ENCODE data around the gene ADAM15. TPM values are rescaled to one million over a fixed set of nuclear protein-coding genes. Genes with fewer than 3 reads are reported as not detected.

The ADAM15 gene
- total RNA-seq, 1 experiment from 2014 or later = 36.3 TPM

DNA sequence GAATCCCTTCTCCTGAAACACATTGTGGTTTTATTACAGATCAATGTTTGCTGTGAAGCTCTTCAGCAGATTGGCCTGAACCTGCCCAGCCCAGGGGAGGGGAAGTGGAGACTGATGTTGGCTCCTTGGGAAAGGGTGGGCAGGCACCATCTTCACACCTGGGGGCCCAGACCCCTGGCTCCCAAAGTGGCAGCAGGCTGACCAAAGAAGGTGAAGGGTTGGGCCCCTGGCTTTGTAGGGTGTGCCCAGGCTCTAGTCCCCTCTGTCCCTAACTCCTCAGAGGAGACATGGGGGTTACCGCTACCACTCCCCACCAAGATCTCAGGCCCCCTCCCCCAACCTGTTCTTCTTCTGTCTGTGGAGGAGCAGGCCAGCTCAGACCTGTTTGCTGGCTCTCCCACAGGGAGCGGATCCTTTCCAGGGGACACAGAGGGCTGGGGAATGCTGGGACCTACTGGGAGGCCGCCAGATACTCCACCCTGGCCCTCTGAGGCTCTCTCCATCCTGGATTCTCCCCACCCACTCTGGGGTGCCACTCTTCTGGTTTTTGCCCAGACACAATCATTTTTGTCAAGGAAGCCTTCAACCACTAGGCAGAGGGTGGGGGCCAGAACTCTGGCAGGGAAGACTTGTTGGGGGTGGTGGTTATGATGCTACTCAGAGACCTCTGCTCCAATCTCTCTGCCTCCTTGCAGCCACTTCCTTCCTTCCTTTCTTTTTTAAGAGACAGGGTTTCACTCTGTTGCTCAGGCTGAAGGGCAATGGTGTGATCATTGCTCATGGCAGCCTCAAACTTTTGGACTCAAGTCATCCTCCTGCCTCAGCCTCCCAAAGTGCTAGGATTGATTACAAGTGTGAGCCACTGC is 22.5 kb downstream of the ADAM15 start:
- no peaks in the 10 kb centered on the region for H3K9me3 ChIP-seq (ENCODE audit: low read depth, low read length, poor library complexity, severe bottlenecking)
- no TSS peak for BruUV-seq (replicated peaks)
- DNase-seq (ENCODE audit: low spot score) = no peak
- peaks cover 5% of the 10 kb centered on the region for H3K36me3 ChIP-seq (ENCODE audit: insufficient read depth, low read length, poor library complexity, severe bottlenecking)
- POLR2A ChIA-PET (ENCODE audit: low non-redundant PET) = no interaction called here
- intact Hi-C loops (cut with micrococcal nuclease; ENCODE audit: unreplicated experiment) = no loop called here
- TF ChIP-seq EZH2 (IDR thresholded peaks at IDR 0.05; ENCODE audit: borderline replicate concordance, low read depth, low read length, poor library complexity, severe bottlenecking) (no peak), CTCF (conservative IDR thresholded peaks at IDR 0.05; ENCODE audit: low read depth, low read length) (no peak)
- no peaks in the 10 kb centered on the region for H3K27me3 ChIP-seq (replicated peaks; ENCODE audit: insufficient read depth, low read depth, low read length, poor library complexity)
- no peak overlapping the region for H3K4me3 ChIP-seq (ENCODE audit: low read depth, low read length, poor library complexity, severe bottlenecking)
- no peak overlapping the region for H3K27ac ChIP-seq (ENCODE audit: low read depth, low read length, poor library complexity, severe bottlenecking)
- CTCF ChIA-PET = interaction anchor here (1.2 kb wide), 1 partner anchor 11 kb away, joined by 3 read pairs; no protein-coding TSS in a partner anchor
- H3K4me1 ChIP-seq (ENCODE audit: insufficient read depth, low read length, poor library complexity, severe bottlenecking) = peaks cover 20% of the 10 kb centered on the region

DNA sequence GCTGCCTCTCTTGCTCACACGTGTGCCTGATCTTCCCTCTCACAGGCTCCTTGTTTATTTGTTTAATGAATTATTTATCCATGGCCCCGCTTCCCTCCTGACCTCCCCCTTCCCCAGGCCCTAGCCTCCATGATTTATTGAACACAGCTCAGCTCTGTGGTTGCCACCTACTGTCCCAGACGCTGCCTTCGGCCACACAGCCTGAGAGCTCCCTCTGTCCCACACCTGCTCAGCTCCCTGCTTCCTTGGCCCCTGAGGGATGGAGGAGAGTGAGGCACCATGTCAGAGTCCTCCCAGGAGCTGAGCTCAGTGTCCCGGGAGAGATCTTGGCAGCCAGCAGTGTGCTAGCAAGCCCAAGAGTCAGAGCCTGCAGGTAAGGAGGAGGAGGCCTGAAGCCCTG is 24.4 kb downstream of the ADAM15 start:
- BruUV-seq (replicated peaks) = no TSS peak
- H3K4me3 ChIP-seq (ENCODE audit: low read depth, low read length, poor library complexity, severe bottlenecking) = no peak overlapping the region
- H3K9me3 ChIP-seq (ENCODE audit: low read depth, low read length, poor library complexity, severe bottlenecking) = no peaks in the 10 kb centered on the region
- CTCF ChIA-PET = interaction anchor here (1.5 kb wide), 1 partner anchor 9 kb away, joined by 5 read pairs; no protein-coding TSS in a partner anchor
- POLR2A ChIA-PET (ENCODE audit: low non-redundant PET) = no interaction called here
- no peaks in the 10 kb centered on the region for H3K36me3 ChIP-seq (ENCODE audit: insufficient read depth, low read length, poor library complexity, severe bottlenecking)
- TF ChIP-seq EZH2 (IDR thresholded peaks at IDR 0.05; ENCODE audit: borderline replicate concordance, low read depth, low read length, poor library complexity, severe bottlenecking) = no peak
- TF ChIP-seq CTCF (conservative IDR thresholded peaks at IDR 0.05; ENCODE audit: low read depth, low read length) = no peak
- H3K27me3 ChIP-seq (replicated peaks; ENCODE audit: insufficient read depth, low read depth, low read length, poor library complexity) = peaks cover 6% of the 10 kb centered on the region
- intact Hi-C loops (cut with micrococcal nuclease; ENCODE audit: unreplicated experiment) = no loop called here
- no peak for DNase-seq (ENCODE audit: low spot score)
- H3K4me1 ChIP-seq (ENCODE audit: insufficient read depth, low read length, poor library complexity, severe bottlenecking) = peaks cover 27% of the 10 kb centered on the region
- H3K27ac ChIP-seq (ENCODE audit: low read depth, low read length, poor library complexity, severe bottlenecking) = no peak overlapping the region

GRCh38 chr1:155076371-155076770 is 25.3 kb downstream of the ADAM15 start:
- no peak for TF ChIP-seq CTCF (conservative IDR thresholded peaks at IDR 0.05; ENCODE audit: low read depth, low read length)
- no peak for TF ChIP-seq EZH2 (IDR thresholded peaks at IDR 0.05; ENCODE audit: borderline replicate concordance, low read depth, low read length, poor library complexity, severe bottlenecking)
- Histone ChIP-seq H3K4me3 (ENCODE audit: low read depth, low read length, poor library complexity, severe bottlenecking) (no peak overlapping the region), H3K27me3 (replicated peaks; ENCODE audit: insufficient read depth, low read depth, low read length, poor library complexity) (peaks cover 11% of the 10 kb centered on the region), H3K9me3 (ENCODE audit: low read depth, low read length, poor library complexity, severe bottlenecking) (no peaks in the 10 kb centered on the region), H3K27ac (ENCODE audit: low read depth, low read length, poor library complexity, severe bottlenecking) (no peak overlapping the region), H3K36me3 (ENCODE audit: insufficient read depth, low read length, poor library complexity, severe bottlenecking) (no peaks in the 10 kb centered on the region), H3K4me1 (ENCODE audit: insufficient read depth, low read length, poor library complexity, severe bottlenecking) (peaks cover 27% of the 10 kb centered on the region)
- DNase-seq (ENCODE audit: low spot score) = no peak
- intact Hi-C loops (cut with micrococcal nuclease; ENCODE audit: unreplicated experiment) = no loop called here
- POLR2A ChIA-PET (ENCODE audit: low non-redundant PET) = no interaction called here
- no TSS peak for BruUV-seq (replicated peaks)
- CTCF ChIA-PET = interaction anchor here (1.5 kb wide), 1 partner anchor 9 kb away, joined by 5 read pairs; no protein-coding TSS in a partner anchor
